Measurements from ENCODE around the gene LDLRAP1.

The LDLRAP1 gene

GRCh38 chr1:25562101-25562927 is 18.9 kb downstream of the LDLRAP1 start:
- Histone ChIP-seq H3K9me3 (no peaks in the 10 kb centered on the region), H3K27ac (peak overlapping the region; percentile 12 to 16), H3K4me3 (no peak overlapping the region), H3K4me1 (peaks cover 2 to 27% (median 18%) of the 10 kb centered on the region in 4 donors), H3K27me3 (no peaks in the 10 kb centered on the region), H3K36me3 (peaks cover 5 to 79% (median 51%) of the 10 kb centered on the region in 3 donors)
- intact Hi-C loops (cut with DNase I; ENCODE audit: low total_unique reads) = no loop called here
- no peak for DNase-seq
- no peak for TF ChIP-seq CTCF (IDR thresholded peaks at IDR 0.05)

GRCh38 chr1:25562928-25563283 is 19.5 kb downstream of the LDLRAP1 start:
- no peak for DNase-seq
- Histone ChIP-seq H3K27me3 (no peaks in the 10 kb centered on the region), H3K36me3 (peaks cover 5 to 75% (median 49%) of the 10 kb centered on the region in 3 donors), H3K27ac (peak overlapping the region in 1 of 2 donors; percentile 15), H3K9me3 (no peaks in the 10 kb centered on the region), H3K4me1 (peaks cover 5 to 33% (median 23%) of the 10 kb centered on the region in 4 donors), H3K4me3 (no peak overlapping the region)
- no peak for TF ChIP-seq CTCF (IDR thresholded peaks at IDR 0.05)
- intact Hi-C loops (cut with DNase I; ENCODE audit: low total_unique reads) = no loop called here

GRCh38 chr1:25563330-25564215 is 20.2 kb downstream of the LDLRAP1 start:
- H3K36me3 ChIP-seq = peaks cover 5 to 68% (median 42%) of the 10 kb centered on the region in 3 donors
- no peak for TF ChIP-seq CTCF (IDR thresholded peaks at IDR 0.05)
- no peak for DNase-seq
- intact Hi-C loops (cut with DNase I; ENCODE audit: low total_unique reads) = no loop called here
- H3K9me3 ChIP-seq = no peaks in the 10 kb centered on the region
- peaks cover 5 to 39% (median 29%) of the 10 kb centered on the region in 4 donors for H3K4me1 ChIP-seq
- peak overlapping the region in 1 of 2 donors; percentile 15 for H3K27ac ChIP-seq
- no peak overlapping the region for H3K4me3 ChIP-seq
- no peaks in the 10 kb centered on the region for H3K27me3 ChIP-seq

GRCh38 chr1:25564777-25565574 is 21.6 kb downstream of the LDLRAP1 start:
- no peaks in the 10 kb centered on the region for H3K9me3 ChIP-seq
- no peak overlapping the region for H3K4me3 ChIP-seq
- TF ChIP-seq CTCF (IDR thresholded peaks at IDR 0.05) = no peak
- no peaks in the 10 kb centered on the region for H3K27me3 ChIP-seq
- DNase-seq = no peak
- peaks cover 5 to 54% (median 31%) of the 10 kb centered on the region in 3 donors for H3K36me3 ChIP-seq
- peak overlapping the region; percentile 88 to 90 for H3K27ac ChIP-seq
- peaks cover 5 to 48% (median 33%) of the 10 kb centered on the region in 4 donors for H3K4me1 ChIP-seq
- intact Hi-C loops (cut with DNase I; ENCODE audit: low total_unique reads) = no loop called here

- Histone ChIP-seq H3K27me3 (no peaks in the 10 kb centered on the region), H3K36me3 (peaks cover 5 to 48% (median 31%) of the 10 kb centered on the region in 3 donors), H3K4me1 (peaks cover 5 to 48% (median 33%) of the 10 kb centered on the region in 4 donors), H3K9me3 (no peaks in the 10 kb centered on the region), H3K27ac (peak overlapping the region; percentile 88 to 90), H3K4me3 (no peak overlapping the region)
- intact Hi-C loops (cut with DNase I; ENCODE audit: low total_unique reads) = no loop called here
- DNase-seq = no peak
- no peak for TF ChIP-seq CTCF (IDR thresholded peaks at IDR 0.05)
These were observed 22.2 kb downstream of the LDLRAP1 start for GRCh38 chr1:25565626-25566025.
